Measurements from ENCODE around the gene PYGM.
A peak's percentile ranks its signal among the peaks of the same experiment; 100 is the strongest.

DNA sequence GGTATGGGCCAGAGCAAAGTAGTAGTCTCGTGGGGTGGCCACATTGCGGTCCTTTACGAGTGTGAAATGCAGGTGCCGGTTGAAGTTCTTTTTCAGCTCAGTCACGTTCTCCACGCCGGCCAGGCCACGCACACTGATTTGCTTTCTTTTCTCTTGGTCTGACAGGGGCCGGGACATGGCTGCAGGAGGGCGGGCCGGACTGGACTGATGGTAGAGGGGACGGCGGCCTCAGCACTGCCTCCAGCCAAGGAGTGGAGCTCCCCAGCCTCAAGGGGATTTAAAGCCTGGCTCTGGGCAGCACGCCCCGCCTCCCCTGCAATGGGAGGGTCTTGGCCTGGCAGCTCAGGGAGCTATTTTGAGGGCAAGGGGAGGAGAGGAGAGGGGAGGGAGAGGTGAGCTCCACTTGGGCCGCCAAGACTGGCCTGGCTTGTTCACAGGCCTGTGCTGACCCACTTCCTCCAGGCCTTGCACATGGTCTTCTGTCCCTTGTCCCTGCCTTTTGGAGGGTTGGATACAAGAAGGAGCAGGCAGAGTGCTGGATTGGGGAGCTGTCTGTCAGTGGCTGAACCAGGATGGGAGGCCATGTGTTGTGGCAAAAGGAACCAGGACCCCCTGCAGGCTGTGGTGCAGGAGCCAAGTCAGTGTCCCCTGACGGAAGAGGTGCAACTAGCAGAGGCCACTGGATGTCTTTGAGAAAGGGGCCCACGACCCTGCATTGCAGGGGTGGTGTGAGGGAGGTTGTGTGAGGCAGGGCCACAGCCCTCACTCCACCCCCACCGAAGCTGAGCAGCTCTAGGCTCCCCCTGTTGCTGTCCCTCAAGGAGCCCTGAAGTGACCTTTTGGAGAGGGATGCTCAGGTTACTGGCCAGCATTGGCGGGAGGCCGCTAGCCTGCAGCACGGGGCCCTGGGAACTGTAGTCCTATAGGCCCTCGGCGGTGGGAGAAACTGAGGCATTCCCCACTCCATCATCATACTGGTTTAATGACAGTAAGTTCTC, at the start of gene PYGM:
- TF ChIP-seq CTCF (IDR thresholded peaks at IDR 0.05) (no peak), POLR2A (IDR thresholded peaks at IDR 0.05) (no peak), POLR2AphosphoS5 (IDR thresholded peaks at IDR 0.05) (peak; percentile 31)

All from prostate gland (tissue), 2 donors.